ENCODE results near the gene DDX60.
"Not testable (repeated sequence)": the region's sequence is repeated elsewhere in the genome, so short reads cannot be mapped to it uniquely, and the experiment has no call there.

The DDX60 gene

GRCh38 chr4:168318266-168318895, at the start of gene DDX60:
Gene DDX60 (minus strand): TSS chr4:168318752. CDS start chr4:168311259, 7,493 bp downstream.
- TF ChIP-seq ZNF274 (IDR thresholded peaks at IDR 0.05; ENCODE audit: low read depth, low read length): no peak

DNA sequence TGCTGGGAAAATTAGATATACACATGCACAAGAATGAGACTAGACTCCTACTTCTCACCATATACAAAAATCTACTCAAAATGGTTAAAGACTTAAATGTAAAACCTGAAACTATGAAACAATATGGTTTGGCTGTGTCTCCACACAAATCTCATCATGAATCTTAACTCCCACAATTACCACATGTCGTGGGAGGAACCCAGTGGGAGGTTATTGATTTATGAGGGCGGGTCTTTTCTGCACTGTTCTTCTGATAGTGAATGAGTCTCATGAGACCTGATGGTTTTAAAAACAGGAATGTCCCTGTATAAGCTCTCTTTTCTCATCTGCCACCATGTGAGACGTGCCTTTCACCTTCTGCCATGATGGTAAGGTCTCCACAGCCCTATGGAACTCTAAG, 48.5 kb upstream of the DDX60 start:
- no peak overlapping the region for H3K4me3 ChIP-seq (ENCODE audit: low read length)
- no peak for TF ChIP-seq ZNF274 (IDR thresholded peaks at IDR 0.05; ENCODE audit: low read depth, low read length)

More at GRCh38 chr4:168318266-168318895, at the start of gene DDX60:
- H3K4me3 ChIP-seq (ENCODE audit: low read length): peak within 1 kb of the TSS; percentile 86

- no peak overlapping the region for H3K4me3 ChIP-seq (ENCODE audit: low read length)
- TF ChIP-seq ZNF274 (IDR thresholded peaks at IDR 0.05; ENCODE audit: low read depth, low read length): no peak
Measured at GRCh38 chr4:168362025-168362401, 43.5 kb upstream of the DDX60 start.

GRCh38 chr4:168361365-168362024, 42.9 kb upstream of the DDX60 start:
- no peak overlapping the region for H3K4me3 ChIP-seq (ENCODE audit: low read length)
- no peak for TF ChIP-seq ZNF274 (IDR thresholded peaks at IDR 0.05; ENCODE audit: low read depth, low read length)

DNA sequence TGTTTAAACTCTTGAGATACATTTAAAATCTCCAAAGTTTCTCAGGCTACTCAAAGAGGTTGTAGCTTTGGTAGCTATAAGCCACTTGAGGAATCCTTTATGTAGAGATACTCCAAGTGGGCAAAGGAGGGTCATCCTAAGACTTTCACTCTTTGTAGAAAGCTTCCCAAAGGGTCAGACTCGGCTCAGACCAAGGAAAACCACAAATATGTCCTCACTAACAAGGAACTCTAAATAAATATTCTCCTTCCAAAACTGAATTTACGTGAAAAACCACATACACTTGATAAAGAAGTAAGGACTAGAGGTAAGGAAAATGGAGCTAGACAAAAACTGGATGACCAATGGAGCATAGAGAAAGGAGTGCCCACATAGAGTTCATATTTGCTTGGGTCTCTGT, 41.7 kb upstream of the DDX60 start:
- TF ChIP-seq ZNF274 (IDR thresholded peaks at IDR 0.05; ENCODE audit: low read depth, low read length): no peak
- H3K4me3 ChIP-seq (ENCODE audit: low read length): no peak overlapping the region

GRCh38 chr4:168357941-168358340, 39.4 kb upstream of the DDX60 start:
- TF ChIP-seq ZNF274 (IDR thresholded peaks at IDR 0.05; ENCODE audit: low read depth, low read length): no peak
- no peak overlapping the region for H3K4me3 ChIP-seq (ENCODE audit: low read length)

DNA sequence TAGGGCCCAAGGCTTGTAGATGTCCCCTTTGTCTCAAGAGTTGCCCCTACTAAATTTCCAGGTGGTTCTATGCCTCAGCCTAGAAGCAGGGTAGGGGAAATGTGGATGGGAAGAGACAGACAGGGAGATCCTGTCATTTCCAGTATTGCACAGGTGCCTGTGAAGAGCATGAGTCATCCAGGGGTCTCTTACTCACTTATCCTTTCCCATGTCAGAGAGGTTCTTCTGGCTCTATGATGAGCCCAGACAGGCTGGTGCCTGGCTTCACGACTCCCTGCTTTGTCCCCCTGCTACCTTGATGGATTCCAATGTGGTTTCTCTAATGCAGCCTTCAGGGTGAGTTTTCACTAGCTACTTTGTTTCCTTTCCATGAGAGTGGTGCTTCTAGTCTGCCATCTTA, 35.2 kb upstream of the DDX60 start:
- no peak for TF ChIP-seq ZNF274 (IDR thresholded peaks at IDR 0.05; ENCODE audit: low read depth, low read length)
- no peak overlapping the region for H3K4me3 ChIP-seq (ENCODE audit: low read length)

DNA sequence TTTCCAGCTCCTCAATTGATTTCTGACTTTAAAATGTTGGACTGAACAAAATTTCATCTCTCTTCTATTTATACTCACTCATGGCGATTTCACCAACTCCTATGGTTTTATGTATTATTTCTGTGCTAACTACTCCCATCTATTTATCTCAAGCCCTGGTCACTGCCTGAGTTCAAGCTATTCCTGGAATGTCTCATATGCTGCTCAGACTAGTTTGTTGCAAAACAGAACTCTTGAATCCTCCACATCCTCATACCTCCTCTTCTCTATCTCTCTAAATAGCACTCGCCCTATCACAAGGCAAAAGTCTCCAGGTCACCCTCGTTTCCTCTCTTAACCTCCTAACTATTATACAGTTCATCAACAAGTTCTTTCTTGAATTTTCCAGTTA, 19.0 kb upstream of the DDX60 start:
- no peak for TF ChIP-seq ZNF274 (IDR thresholded peaks at IDR 0.05; ENCODE audit: low read depth, low read length)

DNA sequence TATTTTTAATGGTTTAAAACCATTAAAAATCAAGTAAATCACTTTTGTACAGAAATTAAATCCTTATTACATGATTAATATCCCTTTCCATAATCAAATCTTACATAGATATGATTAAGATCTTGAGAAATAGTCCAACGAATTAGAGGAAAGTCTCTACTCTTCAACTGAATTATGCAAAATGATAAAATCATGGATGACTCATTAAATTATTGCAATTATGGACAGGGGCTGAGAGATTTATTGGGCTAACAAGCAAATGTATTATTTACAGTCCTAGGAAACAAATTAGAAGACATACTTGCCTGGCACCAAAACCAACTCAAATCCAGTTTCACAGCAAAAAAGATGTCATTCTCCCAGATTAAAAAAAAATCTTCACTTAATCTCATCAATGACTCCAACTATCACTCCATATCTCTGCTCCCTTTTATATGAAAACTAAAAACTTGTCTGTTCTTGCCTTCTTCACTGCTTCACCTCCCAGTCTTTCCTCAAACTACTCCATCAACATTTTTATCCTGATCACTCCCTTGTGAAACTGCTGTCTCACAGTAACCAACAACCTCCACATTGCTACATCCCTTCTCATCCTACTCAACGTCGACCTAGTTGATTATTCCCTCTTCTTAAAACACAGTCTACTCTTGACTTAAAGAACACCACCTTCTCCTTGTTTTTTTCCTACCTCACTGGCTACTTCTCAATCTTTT, 18.4 kb upstream of the DDX60 start:
- no peak for TF ChIP-seq ZNF274 (IDR thresholded peaks at IDR 0.05; ENCODE audit: low read depth, low read length)
- no peak overlapping the region for H3K4me3 ChIP-seq (ENCODE audit: low read length)

More for the DNA sequence above, 19.0 kb upstream of the DDX60 start:
- no peak overlapping the region for H3K4me3 ChIP-seq (ENCODE audit: low read length)

DNA sequence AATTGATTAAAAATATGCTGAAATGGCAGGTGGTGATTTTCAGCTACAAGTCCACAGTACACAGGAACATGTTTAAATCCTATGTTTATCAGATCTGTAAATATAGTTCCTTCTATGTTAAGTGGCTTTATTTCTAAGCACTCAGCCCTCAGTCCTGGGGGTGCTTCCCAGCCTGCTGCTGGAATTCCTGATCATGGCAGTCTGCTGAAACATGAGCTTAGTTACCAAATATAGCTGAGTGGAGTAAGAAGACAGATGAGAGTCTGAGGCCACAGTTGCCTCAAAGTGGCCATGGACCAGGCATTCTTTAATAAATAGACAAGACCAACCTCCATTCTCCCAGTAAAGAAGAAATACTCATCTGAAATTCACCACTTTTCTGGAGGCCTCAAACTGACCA, 17.1 kb upstream of the DDX60 start:
- no peak overlapping the region for H3K4me3 ChIP-seq (ENCODE audit: low read length)
- TF ChIP-seq ZNF274 (IDR thresholded peaks at IDR 0.05; ENCODE audit: low read depth, low read length): no peak

DNA sequence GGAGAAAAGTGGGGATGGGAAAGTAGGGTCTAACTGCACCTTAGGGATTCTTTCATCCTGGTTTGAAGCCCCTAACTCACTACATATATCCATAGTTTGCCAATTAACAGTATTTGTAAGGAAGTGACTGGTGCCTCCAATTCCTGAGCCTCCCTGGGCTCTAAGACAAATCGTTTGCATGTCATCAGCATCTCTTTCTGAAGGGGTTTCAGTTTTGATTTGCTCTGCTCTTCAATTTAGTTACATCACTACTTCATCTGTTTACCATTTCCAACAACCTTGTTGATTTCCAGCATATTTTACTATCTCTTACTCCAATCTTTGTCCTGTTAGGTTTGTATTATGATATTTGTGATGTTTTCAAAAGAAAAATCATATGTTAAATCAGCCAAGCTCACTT, 15.5 kb upstream of the DDX60 start:
- no peak overlapping the region for H3K4me3 ChIP-seq (ENCODE audit: low read length)
- TF ChIP-seq ZNF274 (IDR thresholded peaks at IDR 0.05; ENCODE audit: low read depth, low read length): no peak

GRCh38 chr4:168330575-168330974, 12.0 kb upstream of the DDX60 start:
- H3K4me3 ChIP-seq (ENCODE audit: low read length): not testable (repeated sequence)

DNA sequence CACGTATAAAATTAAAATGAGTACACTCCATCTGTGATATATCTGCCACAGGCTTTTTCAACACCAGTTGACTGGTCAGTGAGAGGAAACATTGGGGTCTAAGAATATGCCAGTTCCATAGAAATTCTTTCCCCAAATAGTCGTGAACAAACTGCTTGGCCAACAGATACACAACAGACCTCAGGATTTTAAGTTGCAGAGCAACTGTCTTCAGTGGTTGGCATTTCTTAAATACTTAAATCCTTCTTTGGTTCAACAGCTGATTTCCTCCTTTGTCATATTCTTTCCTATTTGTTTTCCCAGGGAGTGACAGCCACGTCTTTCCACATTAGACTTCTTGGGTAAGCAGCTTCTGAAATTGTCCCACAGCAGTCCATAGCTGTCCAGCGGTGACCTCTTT, 7.0 kb upstream of the DDX60 start:
- no peak overlapping the region for H3K4me3 ChIP-seq (ENCODE audit: low read length)
- no peak for TF ChIP-seq ZNF274 (IDR thresholded peaks at IDR 0.05; ENCODE audit: low read depth, low read length)

DNA sequence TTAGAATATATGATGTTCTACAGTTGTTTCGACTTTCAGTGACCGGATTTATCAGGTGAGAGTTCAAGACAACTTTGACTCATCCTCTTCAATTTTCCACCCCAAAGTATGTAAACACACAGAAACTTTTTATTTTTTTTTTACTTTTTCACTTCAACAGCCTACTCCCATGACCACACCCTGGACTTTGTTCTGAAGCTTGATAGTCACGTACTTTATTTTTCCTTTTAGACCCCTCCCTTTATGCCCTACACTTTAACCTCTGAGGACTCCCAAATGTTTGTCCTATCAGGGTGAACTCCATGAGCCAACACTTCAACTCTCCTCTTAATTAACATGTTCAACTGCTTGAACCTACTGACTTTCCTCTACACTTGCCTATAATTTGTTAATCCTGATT, 2.5 kb upstream of the DDX60 start:
- no peak for TF ChIP-seq ZNF274 (IDR thresholded peaks at IDR 0.05; ENCODE audit: low read depth, low read length)
- H3K4me3 ChIP-seq (ENCODE audit: low read length): no peak overlapping the region

DNA sequence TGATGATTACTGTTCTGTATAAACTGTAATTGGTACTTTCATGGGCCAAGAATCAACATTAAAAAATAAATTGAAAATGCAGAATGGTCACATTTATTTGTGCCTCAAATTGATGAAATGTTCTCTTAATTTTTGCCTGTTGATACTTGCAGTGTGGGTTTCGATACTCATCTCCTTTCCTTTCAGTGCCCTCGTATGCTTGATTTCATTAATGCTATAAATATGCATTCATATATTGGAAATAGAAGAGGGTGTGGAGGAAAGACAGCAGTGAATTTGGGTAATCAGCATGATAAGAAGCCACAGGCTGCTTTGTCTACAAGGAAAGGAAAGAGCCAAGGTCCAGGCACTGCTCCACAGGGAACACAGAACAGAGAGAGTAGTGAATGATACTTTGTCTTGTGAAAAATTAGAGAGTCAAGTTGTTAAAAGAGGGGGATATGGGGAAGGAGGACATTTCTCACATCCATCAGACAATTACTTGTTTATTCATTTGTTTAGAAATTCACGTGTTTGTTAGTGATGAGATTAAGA, 1.0 kb upstream of the DDX60 start:
- no peak for TF ChIP-seq ZNF274 (IDR thresholded peaks at IDR 0.05; ENCODE audit: low read depth, low read length)

More for the DNA sequence above, 1.0 kb upstream of the DDX60 start:
- no peak overlapping the region for H3K4me3 ChIP-seq (ENCODE audit: low read length)

Data from GM08714 (cell line).